Measurements from ENCODE around the gene DDI2. TPM values are rescaled to one million over a fixed set of nuclear protein-coding genes. Genes with fewer than 3 reads are reported as not detected.
A peak's percentile ranks its signal among the peaks of the same experiment; 100 is the strongest.

The DDI2 gene
- total RNA-seq, 2 donors from 2014 or later = 18.8 to 30.1 TPM

GRCh38 chr1:15690317-15690716, 73.1 kb downstream of the DDI2 start:
- H3K36me3 ChIP-seq (replicated peaks in 1 of 2; ENCODE audit: insufficient read depth in 1 of 2, low read depth in 2 of 2) = no peaks in the 10 kb centered on the region
- peaks cover 19% of the 10 kb centered on the region for H3K4me1 ChIP-seq
- 97 to 100% methylated on average over 6 of the region's 6 CpGs for WGBS, 2 donors
- intact Hi-C loops (cut with DNase I) = no loop called here
- H3K4me3 ChIP-seq = no peak overlapping the region
- H3K27ac ChIP-seq = no peak overlapping the region
- H3K9me3 ChIP-seq = no peaks in the 10 kb centered on the region
- H3K27me3 ChIP-seq = no peaks in the 10 kb centered on the region
- no peak for DNase-seq
- ATAC-seq = no peak
- TF ChIP-seq, protein P1, sequence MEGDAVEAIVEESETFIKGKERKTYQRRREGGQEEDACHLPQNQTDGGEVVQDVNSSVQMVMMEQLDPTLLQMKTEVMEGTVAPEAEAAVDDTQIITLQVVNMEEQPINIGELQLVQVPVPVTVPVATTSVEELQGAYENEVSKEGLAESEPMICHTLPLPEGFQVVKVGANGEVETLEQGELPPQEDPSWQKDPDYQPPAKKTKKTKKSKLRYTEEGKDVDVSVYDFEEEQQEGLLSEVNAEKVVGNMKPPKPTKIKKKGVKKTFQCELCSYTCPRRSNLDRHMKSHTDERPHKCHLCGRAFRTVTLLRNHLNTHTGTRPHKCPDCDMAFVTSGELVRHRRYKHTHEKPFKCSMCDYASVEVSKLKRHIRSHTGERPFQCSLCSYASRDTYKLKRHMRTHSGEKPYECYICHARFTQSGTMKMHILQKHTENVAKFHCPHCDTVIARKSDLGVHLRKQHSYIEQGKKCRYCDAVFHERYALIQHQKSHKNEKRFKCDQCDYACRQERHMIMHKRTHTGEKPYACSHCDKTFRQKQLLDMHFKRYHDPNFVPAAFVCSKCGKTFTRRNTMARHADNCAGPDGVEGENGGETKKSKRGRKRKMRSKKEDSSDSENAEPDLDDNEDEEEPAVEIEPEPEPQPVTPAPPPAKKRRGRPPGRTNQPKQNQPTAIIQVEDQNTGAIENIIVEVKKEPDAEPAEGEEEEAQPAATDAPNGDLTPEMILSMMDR (IDR thresholded peaks at IDR 0.05) = no peak
- no peak for TF ChIP-seq POLR2A (IDR thresholded peaks at IDR 0.05)

DNA sequence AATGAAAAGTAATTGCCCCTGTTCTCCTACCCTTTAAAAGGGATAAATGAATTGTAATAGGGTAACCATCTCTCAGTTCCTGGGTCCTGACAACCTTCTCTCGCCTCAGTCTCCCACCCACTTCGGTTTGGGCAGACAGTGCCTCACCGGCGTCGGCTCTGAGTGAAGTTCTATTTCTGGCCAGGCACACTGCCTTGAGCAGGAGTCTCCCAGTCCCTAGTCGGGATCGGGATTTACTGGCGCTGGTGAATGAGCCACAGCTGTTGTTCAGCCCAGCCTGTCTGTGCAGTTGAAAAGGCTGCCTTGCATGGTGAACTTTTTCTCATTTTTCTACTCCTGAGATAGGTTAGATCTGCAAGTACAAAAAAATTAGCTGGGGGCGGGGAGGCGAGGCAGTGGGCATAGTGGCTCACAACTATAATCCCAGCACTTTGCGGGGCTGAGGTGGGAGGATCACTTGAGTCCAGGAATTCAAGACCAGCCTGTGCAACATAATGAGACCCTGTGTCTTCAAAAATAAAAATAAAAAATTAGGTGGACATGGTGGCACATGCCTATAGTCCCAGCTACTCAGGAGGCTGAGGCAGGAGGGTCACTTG, 74.3 kb downstream of the DDI2 start:
- H3K4me3 ChIP-seq = no peak overlapping the region
- intact Hi-C loops (cut with DNase I) = no loop called here
- no peaks in the 10 kb centered on the region for H3K9me3 ChIP-seq
- DNase-seq (peak in 1 of 4 donors; percentile 10), ATAC-seq (no peak)
- H3K36me3 ChIP-seq (replicated peaks in 1 of 2; ENCODE audit: insufficient read depth in 1 of 2, low read depth in 2 of 2) = no peaks in the 10 kb centered on the region
- TF ChIP-seq, protein P1 (IDR thresholded peaks at IDR 0.05) = no peak
- no peak for TF ChIP-seq POLR2A (IDR thresholded peaks at IDR 0.05)
- no peak overlapping the region for H3K27ac ChIP-seq
- WGBS, 2 donors = 71 to 78% methylated on average over 11 of the region's 11 CpGs
- H3K4me1 ChIP-seq = peaks cover 9% of the 10 kb centered on the region
- no peaks in the 10 kb centered on the region for H3K27me3 ChIP-seq

DNA sequence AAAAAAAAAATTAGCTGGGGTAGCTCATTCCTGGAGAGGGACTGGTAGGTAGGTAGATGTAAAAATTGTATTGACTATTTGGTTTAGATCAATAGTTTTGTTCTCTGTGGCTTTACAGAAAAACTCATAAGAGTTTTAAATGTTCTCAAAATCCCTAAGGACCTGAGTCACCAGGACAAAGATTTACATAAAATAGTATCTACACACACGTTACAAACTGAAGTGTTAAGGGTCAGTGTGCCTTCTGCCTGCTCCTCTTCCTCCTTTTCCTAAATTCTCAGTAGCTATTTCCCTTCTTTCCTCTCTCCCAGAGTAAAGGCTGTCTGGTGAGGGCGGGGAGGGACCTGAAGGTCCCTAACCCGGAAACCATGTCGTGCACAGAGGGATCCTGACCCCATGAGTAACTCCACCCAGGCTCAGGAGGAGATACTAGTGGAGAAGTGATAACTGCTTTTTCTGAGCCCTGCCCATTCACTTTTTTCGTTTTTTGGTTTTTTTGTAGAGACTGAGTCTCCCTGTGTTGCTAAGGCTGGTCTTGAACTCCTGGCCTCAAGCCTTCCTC, 74.9 kb downstream of the DDI2 start:
- Histone ChIP-seq H3K4me3 (no peak overlapping the region), H3K36me3 (replicated peaks in 1 of 2; ENCODE audit: insufficient read depth in 1 of 2, low read depth in 2 of 2) (no peaks in the 10 kb centered on the region), H3K9me3 (no peaks in the 10 kb centered on the region), H3K4me1 (peaks cover 9% of the 10 kb centered on the region), H3K27ac (no peak overlapping the region), H3K27me3 (no peaks in the 10 kb centered on the region)
- intact Hi-C loops (cut with DNase I) = no loop called here
- TF ChIP-seq, protein P1 (IDR thresholded peaks at IDR 0.05) = no peak
- TF ChIP-seq POLR2A (IDR thresholded peaks at IDR 0.05) = no peak
- WGBS, 2 donors = 74 to 82% methylated on average over 5 of the region's 5 CpGs
- no peak for ATAC-seq
- no peak for DNase-seq

DNA sequence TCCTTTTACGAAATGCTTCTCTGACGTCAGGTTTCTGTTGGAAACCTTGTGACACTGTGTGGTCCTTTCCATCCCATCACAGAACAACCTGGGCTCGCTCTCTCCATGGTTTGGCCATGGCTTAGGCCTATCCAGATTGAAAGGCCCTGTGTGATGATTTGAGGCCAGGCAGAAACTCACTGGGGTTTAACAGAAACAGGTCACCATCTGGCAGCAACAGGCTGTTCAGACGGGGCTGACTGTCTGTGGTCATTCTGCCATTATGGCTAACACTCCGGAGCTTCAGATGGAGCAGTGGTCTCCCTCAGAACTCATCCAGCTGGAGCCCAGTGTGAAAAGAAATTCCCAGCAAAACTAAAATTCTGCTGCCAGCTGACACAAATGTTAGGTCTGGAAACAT, 76.1 kb downstream of the DDI2 start:
- TF ChIP-seq POLR2A (IDR thresholded peaks at IDR 0.05) = no peak
- TF ChIP-seq, protein P1 (IDR thresholded peaks at IDR 0.05) = no peak
- Histone ChIP-seq H3K27ac (no peak overlapping the region), H3K27me3 (no peaks in the 10 kb centered on the region), H3K4me3 (no peak overlapping the region), H3K36me3 (replicated peaks in 1 of 2; ENCODE audit: insufficient read depth in 1 of 2, low read depth in 2 of 2) (no peaks in the 10 kb centered on the region), H3K9me3 (no peaks in the 10 kb centered on the region), H3K4me1 (no peaks in the 10 kb centered on the region)
- DNase-seq (no peak), ATAC-seq (no peak)
- intact Hi-C loops (cut with DNase I) = no loop called here
- whole genome bisulfite sequencing, 2 donors = 87 to 89% methylated on average over 5 of the region's 5 CpGs

Measured in body of pancreas (tissue), 4 donors.